ENCODE measurements around the gene SDCBP2. TPM values are rescaled to one million over a fixed set of nuclear protein-coding genes. Genes with fewer than 3 reads are reported as not detected.

SDCBP2 gene
- total and polyA plus RNA-seq, 5 donors: 1.9 to 2.2 (median 2.1) TPM

DNA sequence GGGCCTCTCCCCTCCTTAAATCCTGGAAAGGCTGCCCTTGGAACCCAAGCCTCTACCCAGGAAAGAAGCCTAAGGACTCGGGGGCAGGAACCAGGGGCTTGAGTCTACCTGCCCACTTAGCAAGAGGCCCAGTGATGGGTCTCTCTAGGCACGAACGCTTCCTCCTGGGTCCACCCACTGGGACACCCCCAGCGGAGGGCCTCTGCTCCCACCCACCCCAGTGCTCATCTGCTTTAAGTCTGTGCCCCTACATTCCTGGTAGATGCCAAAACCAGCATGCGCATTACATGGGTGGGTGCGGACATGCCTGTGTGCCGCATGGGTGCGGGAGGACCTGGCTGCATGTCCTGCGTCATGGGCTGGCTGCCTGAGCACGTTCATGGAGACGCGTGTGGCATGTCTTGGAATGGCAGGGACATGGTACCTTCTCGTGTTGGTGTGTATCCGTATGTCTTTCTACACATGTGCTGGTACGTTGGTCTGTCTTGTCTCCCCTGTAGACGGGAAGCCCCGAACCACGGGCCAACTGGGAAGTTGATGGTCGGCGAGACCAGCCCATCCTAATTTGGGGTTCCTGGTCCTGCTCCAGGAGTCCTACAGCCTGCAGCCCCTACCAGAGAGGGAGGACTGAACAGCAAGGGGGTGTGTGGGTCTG lies 33.5 kb downstream of the SDCBP2 start:
- no peak overlapping the region for H3K4me3 ChIP-seq (ENCODE audit: low read length)
- intact Hi-C loops (cut with DNase I): no loop called here
- H3K9me3 ChIP-seq (ENCODE audit: control insufficient read depth, low read length): no peaks in the 10 kb centered on the region
- 95% methylated on average over 20 of the region's 20 CpGs for WGBS
- no peaks in the 10 kb centered on the region for H3K27me3 ChIP-seq (ENCODE audit: control insufficient read depth, insufficient read depth)
- no peak overlapping the region for H3K27ac ChIP-seq (ENCODE audit: low read length)
- H3K4me1 ChIP-seq (ENCODE audit: control insufficient read depth, insufficient read depth, low read length): no peaks in the 10 kb centered on the region
- DNase-seq: no peak
- no peak for ATAC-seq

DNA sequence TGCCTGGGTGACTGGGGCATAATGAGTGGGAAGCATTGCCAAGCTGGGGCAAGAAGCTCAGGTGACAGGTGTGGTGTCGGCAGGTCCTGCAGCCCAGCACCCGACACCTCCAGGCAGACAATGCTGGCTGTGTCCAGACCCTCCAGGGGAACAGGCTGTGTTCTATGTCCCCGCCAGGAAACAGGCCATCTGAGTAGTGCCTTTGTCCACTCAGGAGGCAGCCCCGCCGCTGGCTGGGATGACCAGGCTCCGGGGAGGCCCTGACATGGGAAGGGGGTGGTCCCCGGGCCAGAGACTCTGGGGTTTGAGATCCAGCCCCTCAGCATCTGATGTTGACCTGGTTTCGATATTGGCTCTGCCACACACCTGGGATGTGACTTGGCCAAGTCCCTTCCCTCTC lies 34.4 kb downstream of the SDCBP2 start:
- Histone ChIP-seq H3K4me1 (ENCODE audit: control insufficient read depth, insufficient read depth, low read length) (no peaks in the 10 kb centered on the region), H3K4me3 (ENCODE audit: low read length) (no peak overlapping the region), H3K27me3 (ENCODE audit: control insufficient read depth, insufficient read depth) (no peaks in the 10 kb centered on the region), H3K9me3 (ENCODE audit: control insufficient read depth, low read length) (no peaks in the 10 kb centered on the region), H3K27ac (ENCODE audit: low read length) (no peak overlapping the region)
- DNase-seq: no peak
- ATAC-seq: no peak
- WGBS: 82% methylated on average over 8 of the region's 8 CpGs
- intact Hi-C loops (cut with DNase I): no loop called here

DNA sequence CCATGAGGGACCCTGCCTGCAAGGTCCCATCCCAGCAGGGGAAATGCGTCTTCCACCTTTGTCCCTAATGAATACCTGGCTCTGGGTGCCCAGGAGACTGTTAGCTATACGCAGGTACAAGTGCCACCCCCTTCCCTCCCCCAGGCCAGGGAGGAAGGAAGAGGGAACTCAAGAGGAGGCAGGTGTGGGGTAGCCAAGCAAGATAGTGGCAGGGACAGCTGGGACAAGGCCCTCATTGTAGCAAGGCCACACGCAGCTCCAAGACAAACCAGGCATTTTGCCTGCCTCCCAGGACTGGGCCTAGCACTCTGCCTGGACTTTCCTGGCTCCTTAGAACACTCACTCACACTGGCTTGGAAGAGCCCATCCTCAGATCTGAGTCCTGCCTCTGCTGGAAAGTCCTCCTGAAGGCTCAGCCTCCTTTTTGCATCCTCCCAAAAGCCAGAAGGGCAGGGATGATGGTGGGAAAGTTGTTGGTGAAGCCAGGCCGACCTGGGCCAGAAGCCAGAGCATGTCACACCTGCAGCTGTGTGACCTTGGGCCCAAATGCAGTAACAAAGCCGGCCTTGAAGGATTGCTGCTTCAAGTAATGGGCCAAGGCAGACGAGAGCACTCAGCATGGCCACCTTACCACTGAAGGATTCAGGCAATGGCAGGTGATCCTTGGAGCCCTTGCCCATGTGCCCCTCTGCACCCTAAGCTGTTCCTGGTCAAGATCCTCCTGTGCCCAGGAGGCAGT lies 35.1 kb downstream of the SDCBP2 start:
- WGBS: 88% methylated on average over 6 of the region's 6 CpGs
- no peaks in the 10 kb centered on the region for H3K4me1 ChIP-seq (ENCODE audit: control insufficient read depth, insufficient read depth, low read length)
- no peaks in the 10 kb centered on the region for H3K27me3 ChIP-seq (ENCODE audit: control insufficient read depth, insufficient read depth)
- H3K9me3 ChIP-seq (ENCODE audit: control insufficient read depth, low read length): no peaks in the 10 kb centered on the region
- H3K4me3 ChIP-seq (ENCODE audit: low read length): no peak overlapping the region
- no peak for DNase-seq
- intact Hi-C loops (cut with DNase I): no loop called here
- no peak for ATAC-seq
- H3K27ac ChIP-seq (ENCODE audit: low read length): no peak overlapping the region

DNA sequence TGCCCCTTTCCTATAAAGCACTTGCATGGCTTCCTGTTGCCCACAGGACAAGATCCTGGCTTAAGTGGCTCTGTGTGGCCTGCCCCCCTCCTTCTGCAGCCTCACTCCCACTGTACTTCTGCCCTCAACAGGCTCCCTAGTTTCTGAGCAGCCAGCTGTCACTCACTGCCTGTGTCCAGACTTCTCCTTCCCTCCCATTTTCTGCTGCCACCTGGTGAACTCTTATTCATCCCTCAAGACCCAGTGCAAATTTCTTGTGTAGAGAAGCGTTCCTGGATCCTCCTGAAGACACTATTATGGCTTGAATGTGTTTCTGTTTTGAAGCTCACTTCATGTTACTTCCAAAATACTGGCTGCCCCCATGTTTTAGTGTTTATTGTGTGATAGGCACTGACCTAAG lies 36.3 kb downstream of the SDCBP2 start:
- intact Hi-C loops (cut with DNase I): no loop called here
- WGBS: 94% methylated on average over 1 of the region's 1 CpG
- Histone ChIP-seq H3K4me1 (ENCODE audit: control insufficient read depth, insufficient read depth, low read length) (no peaks in the 10 kb centered on the region), H3K27ac (ENCODE audit: low read length) (no peak overlapping the region), H3K27me3 (ENCODE audit: control insufficient read depth, insufficient read depth) (no peaks in the 10 kb centered on the region), H3K9me3 (ENCODE audit: control insufficient read depth, low read length) (no peaks in the 10 kb centered on the region), H3K4me3 (ENCODE audit: low read length) (no peak overlapping the region)
- DNase-seq (no peak), ATAC-seq (no peak)

DNA sequence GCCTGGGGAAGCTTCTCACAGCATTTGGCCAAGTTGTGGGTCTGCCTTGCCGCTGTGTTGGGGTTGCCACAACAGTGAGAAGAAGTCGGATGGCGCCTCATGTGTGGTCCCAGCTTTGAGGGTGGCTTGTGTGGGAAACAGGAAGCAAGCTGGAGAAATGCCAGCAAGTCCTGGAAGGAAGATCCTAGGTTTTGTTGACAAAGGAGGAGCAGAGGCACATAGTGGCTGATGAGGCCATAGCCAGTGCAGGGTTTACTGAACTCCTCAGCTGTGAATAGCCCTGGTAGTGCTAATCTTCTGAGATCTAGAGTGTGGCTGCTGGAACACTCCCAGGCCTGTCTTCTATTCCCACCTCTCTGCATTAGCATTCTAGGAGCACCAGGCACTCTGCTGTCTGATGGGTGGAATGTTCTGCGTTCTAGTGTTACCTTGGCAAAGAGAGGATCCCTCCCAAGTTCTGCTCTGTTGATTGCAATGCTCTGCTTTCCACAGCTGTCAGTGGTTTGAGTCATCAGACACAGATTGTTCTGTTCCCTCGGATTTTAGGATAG lies 37.7 kb downstream of the SDCBP2 start:
- 63% methylated on average over 5 of the region's 5 CpGs for WGBS
- Histone ChIP-seq H3K4me3 (ENCODE audit: low read length) (no peak overlapping the region), H3K27me3 (ENCODE audit: control insufficient read depth, insufficient read depth) (no peaks in the 10 kb centered on the region), H3K27ac (ENCODE audit: low read length) (no peak overlapping the region), H3K4me1 (ENCODE audit: control insufficient read depth, insufficient read depth, low read length) (no peaks in the 10 kb centered on the region), H3K9me3 (ENCODE audit: control insufficient read depth, low read length) (no peaks in the 10 kb centered on the region)
- no peak for ATAC-seq
- no peak for DNase-seq
- intact Hi-C loops (cut with DNase I): no loop called here

DNA sequence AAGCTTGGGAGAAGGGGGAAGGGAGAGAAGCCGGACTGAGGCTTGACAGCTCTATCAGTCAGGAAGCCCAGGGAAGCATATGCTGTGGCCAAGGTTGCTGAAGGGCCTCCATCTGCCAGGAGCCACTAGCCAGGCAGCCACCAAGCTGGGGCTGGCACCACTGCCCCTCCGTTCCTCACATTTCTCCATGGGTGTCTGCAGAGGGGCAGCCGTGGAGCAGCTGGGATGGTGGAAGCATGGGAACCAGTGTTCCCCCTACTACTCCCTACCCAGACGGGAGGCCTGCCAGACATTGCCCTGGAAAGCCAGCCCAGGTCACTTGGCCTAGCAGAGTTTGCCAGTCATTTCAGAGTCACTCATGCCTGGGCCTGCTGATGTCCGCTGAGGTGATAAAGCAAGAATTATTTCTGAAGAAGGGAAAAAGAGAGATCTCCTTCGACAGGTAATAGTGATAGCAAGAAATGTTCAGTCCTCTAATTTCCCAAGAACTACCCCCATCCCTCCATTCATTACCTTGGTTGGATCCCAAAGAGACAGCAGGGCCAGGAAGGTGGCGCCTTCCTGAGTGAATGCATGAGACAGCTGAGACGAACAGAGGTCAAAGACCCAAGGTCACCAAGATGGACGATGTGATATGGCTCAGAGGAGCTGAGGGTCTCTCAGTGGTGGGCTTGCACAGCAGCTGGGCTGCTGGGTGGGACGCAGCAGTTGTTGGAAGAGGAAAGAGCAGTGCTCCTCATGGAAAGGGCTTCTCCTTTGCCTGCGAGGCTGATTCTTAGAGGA lies 41.0 kb downstream of the SDCBP2 start:
- DNase-seq (no peak), ATAC-seq (no peak)
- Histone ChIP-seq H3K4me1 (ENCODE audit: control insufficient read depth, insufficient read depth, low read length) (no peaks in the 10 kb centered on the region), H3K9me3 (ENCODE audit: control insufficient read depth, low read length) (no peaks in the 10 kb centered on the region), H3K27ac (ENCODE audit: low read length) (no peak overlapping the region), H3K27me3 (ENCODE audit: control insufficient read depth, insufficient read depth) (no peaks in the 10 kb centered on the region), H3K4me3 (ENCODE audit: low read length) (no peak overlapping the region)
- 83% methylated on average over 11 of the region's 11 CpGs for WGBS
- intact Hi-C loops (cut with DNase I): no loop called here

DNA sequence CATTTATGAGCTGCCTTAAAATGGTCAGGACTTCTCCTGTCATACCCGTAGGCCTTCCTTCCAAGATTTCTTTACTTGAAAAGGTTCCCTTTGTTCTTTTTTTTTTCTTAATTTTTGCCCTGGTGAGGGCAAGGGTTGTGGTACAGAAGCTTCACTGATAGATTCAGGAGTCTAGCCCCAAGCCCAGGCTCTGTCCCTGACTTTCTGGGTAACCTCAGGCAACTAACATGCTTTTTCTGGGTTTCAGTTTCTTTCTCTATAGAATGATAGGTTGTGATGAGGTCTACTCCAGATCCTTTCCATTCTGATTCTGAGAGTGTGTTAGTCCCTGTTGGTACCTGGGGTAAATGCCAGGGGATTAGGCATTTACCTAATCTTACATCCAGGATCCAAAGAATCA lies 41.6 kb downstream of the SDCBP2 start:
- no peaks in the 10 kb centered on the region for H3K9me3 ChIP-seq (ENCODE audit: control insufficient read depth, low read length)
- DNase-seq: no peak
- no peak for ATAC-seq
- no peaks in the 10 kb centered on the region for H3K27me3 ChIP-seq (ENCODE audit: control insufficient read depth, insufficient read depth)
- intact Hi-C loops (cut with DNase I): no loop called here
- 94% methylated on average over 1 of the region's 1 CpG for WGBS
- no peak overlapping the region for H3K4me3 ChIP-seq (ENCODE audit: low read length)
- H3K27ac ChIP-seq (ENCODE audit: low read length): no peak overlapping the region
- no peaks in the 10 kb centered on the region for H3K4me1 ChIP-seq (ENCODE audit: control insufficient read depth, insufficient read depth, low read length)

DNA sequence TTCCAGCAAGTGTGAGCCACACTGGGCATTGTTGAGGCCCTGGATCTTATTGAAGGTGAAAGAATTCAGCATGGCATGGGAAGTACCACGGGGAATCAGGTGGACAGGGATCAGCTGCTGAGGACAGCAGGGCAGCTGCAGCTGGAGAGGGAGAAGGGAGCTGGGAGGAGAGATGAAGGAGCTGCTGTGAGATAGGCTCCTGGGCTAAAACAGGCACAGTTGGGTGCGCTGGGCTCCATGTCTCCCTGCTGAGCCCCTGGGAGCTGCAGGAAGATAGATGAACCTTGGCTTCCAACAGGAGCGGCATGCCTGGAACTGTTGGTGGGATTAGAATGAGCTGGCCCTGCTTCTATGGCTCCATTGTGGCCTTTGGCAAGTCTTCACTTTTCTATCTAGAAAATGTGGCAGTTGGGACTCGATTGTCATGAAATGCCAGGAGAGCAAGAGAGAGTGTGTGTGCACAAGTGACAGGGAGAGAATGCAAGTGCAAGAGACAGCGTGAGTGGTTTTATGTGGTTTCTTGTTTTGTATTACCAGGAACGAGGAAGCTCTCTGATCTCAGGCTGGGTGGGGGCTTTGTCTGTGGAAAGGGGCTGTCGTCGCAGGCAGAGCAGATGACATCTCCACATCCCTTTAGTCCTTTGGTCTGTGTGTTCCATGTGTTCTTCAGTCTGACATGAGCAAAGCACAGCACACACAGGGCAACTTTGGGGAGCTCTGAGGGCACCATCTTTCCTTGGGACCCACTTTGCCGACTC lies 42.5 kb downstream of the SDCBP2 start:
- 81% methylated on average over 9 of the region's 9 CpGs for WGBS
- intact Hi-C loops (cut with DNase I): no loop called here
- DNase-seq (no peak), ATAC-seq (no peak)
- H3K27me3 ChIP-seq (ENCODE audit: control insufficient read depth, insufficient read depth): no peaks in the 10 kb centered on the region
- no peak overlapping the region for H3K4me3 ChIP-seq (ENCODE audit: low read length)
- no peaks in the 10 kb centered on the region for H3K4me1 ChIP-seq (ENCODE audit: control insufficient read depth, insufficient read depth, low read length)
- no peak overlapping the region for H3K27ac ChIP-seq (ENCODE audit: low read length)
- H3K9me3 ChIP-seq (ENCODE audit: control insufficient read depth, low read length): no peaks in the 10 kb centered on the region

DNA sequence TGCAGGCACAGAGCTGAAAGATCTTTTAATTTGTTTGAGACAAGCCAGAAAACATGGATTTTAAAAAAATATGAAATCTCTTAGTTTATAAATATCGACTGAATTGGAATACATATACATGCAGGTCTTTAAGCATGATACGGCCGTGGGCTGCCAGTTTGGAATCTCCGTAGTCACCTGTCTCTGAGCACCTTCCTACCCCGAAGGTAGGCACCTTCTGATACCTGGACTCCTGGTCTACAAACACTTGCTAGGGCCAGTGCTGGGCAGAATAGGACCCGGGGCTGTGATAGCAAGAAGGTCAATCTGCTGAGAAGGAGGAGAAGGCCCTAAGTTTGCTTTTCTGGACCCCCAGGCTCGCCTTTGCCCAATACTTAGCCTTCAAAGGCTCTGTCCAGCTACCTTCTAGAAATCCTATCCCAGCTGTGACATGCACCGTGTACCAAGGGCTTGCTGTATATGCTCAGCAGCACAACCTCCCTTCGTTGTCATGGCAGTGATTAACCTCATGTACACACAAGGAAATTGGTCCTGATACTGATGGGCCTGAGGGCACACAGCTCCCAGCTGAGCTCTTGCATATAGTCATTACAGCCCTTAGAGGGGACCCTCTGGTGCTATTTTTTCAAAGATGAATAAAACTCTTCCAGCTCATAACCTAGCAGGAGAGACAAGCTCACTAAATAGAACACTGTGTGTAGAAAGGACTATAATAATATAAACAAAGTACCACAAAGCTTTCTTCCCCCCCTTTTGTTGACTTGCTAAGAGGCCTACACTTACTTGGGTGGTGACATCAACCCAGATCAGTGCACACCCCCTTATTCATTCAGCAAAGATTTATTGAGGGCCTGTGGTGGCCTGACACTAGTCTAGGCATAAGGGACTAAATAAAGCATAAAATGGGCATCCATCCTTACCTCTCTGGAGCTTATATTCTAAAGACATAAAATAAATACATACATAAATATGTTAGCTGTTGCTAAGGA lies 45.1 kb downstream of the SDCBP2 start:
- ATAC-seq (no peak), DNase-seq (no peak)
- no peaks in the 10 kb centered on the region for H3K4me1 ChIP-seq (ENCODE audit: control insufficient read depth, insufficient read depth, low read length)
- H3K4me3 ChIP-seq (ENCODE audit: low read length): no peak overlapping the region
- H3K27me3 ChIP-seq (ENCODE audit: control insufficient read depth, insufficient read depth): no peaks in the 10 kb centered on the region
- intact Hi-C loops (cut with DNase I): no loop called here
- no peaks in the 10 kb centered on the region for H3K9me3 ChIP-seq (ENCODE audit: control insufficient read depth, low read length)
- WGBS: 86% methylated on average over 9 of the region's 9 CpGs
- H3K27ac ChIP-seq (ENCODE audit: low read length): no peak overlapping the region

DNA sequence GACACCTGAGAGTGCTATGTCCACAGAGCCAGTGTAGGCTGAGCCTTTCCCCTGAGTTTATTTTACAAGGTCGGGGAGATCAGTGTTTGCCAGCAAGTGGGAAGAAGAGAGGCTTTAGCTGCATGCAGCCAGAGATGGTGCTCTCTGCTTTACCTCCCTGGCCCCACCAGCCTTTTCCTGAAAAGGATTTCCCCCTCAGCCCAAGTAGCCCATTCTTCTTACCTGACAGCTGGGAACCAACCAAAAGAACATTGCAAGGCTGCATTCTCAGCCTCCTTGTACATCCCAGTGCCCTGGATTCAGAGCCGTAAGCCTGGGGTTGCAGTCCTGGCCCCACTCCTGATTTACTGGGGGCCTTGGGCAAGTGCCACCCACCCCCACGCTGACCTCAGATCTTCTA lies 46.0 kb downstream of the SDCBP2 start:
- ATAC-seq (no peak), DNase-seq (no peak)
- Histone ChIP-seq H3K9me3 (ENCODE audit: control insufficient read depth, low read length) (no peaks in the 10 kb centered on the region), H3K27me3 (ENCODE audit: control insufficient read depth, insufficient read depth) (no peaks in the 10 kb centered on the region), H3K27ac (ENCODE audit: low read length) (no peak overlapping the region), H3K4me1 (ENCODE audit: control insufficient read depth, insufficient read depth, low read length) (no peaks in the 10 kb centered on the region), H3K4me3 (ENCODE audit: low read length) (no peak overlapping the region)
- intact Hi-C loops (cut with DNase I): no loop called here
- 73% methylated on average over 3 of the region's 3 CpGs for WGBS

Data from right cardiac atrium (tissue), 5 donors.